Kidney (tissue), 14 donors: ENCODE data around the gene THBS3. TPM values are rescaled to one million over a fixed set of nuclear protein-coding genes. Genes with fewer than 3 reads are reported as not detected.

Experiments
- DNase-seq, 5 donors: peaks; one replicate each; pipeline ENCODE4 v3.0.0-alpha.2; 2013 to 2020
- FAIRE-seq: peaks from 2 replicates; lab custom pipeline; 2012; peaks lifted over from hg19 to GRCh38; lab: Jason Lieb, UNC
- H3K27ac ChIP-seq, 2 donors: one replicate each; pipeline ENCODE4 v1.7.0; 2013; ENCODE audit warnings: low read depth in 2 of 2, low read length in 2 of 2, inconsistent platforms in 1 of 2
- H3K27me3 ChIP-seq: one replicate; pipeline ENCODE4 v1.7.1; 2013; ENCODE audit warnings: low read length, inconsistent platforms; ENCODE audit not compliant: control insufficient read depth, insufficient read depth
- H3K36me3 ChIP-seq, 3 donors: one replicate each; pipeline versions ENCODE4 v1.7.0 to v1.7.1; 2013; ENCODE audit warnings: low read length in 3 of 3, control low read depth in 1 of 3, inconsistent platforms in 1 of 3; ENCODE audit not compliant: insufficient read depth in 3 of 3, control insufficient read depth in 2 of 3
- H3K4me1 ChIP-seq, 3 donors: one replicate each; pipeline versions ENCODE4 v1.7.0 to v1.7.1; 2013; ENCODE audit warnings: low read length in 3 of 3, inconsistent platforms in 1 of 3, low read depth in 1 of 3; ENCODE audit not compliant: control insufficient read depth in 2 of 3, insufficient read depth in 2 of 3
- H3K4me3 ChIP-seq, 3 donors: one replicate each; pipeline versions ENCODE4 v1.7.0 to v1.8.1; 2013; ENCODE audit warnings: low read length in 3 of 3, control low read depth in 1 of 3, inconsistent platforms in 1 of 3
- H3K9ac ChIP-seq, 3 donors: one replicate each; pipeline versions ENCODE4 v1.7.0 to v1.7.1; 2013; ENCODE audit warnings: low read length in 3 of 3, control low read depth in 1 of 3, inconsistent platforms in 1 of 3
- H3K9me3 ChIP-seq, 3 donors: one replicate each; pipeline versions ENCODE4 v1.7.0 to v1.7.1; 2013; ENCODE audit warnings: low read length in 3 of 3, control low read depth in 1 of 3, inconsistent platforms in 1 of 3; ENCODE audit not compliant: control insufficient read depth in 2 of 3, insufficient read depth in 1 of 3
- CTCF ChIP-seq: IDR thresholded peaks from 3 replicates; pipeline ENCODE4 v1.5.1; 2012; ENCODE audit warnings: mild to moderate bottlenecking, moderate library complexity, borderline replicate concordance; ENCODE audit not compliant: insufficient read depth; ENCODE audit errors: extremely low read depth
- intact Hi-C: fragments of 100-400 bp; cut with DNase I; formaldehyde crosslinking; loops from one replicate; pipeline ENCODE4 v1.11.1; 2022
- polyA plus RNA-seq: library from polyadenylated mRNA; stranded (reverse); fragments of 350-450 nt; fragmentation: Illumina TruSeq; extraction: RNeasy Lipid Tissue Mini Kit (QIAGEN cat#74804); gene quantifications from one replicate; pipeline ENCODE4 v1.2.3, GENCODE V29; 2014; ENCODE audit warnings: low read depth, low replicate concordance; ENCODE audit not compliant: insufficient read depth
- total RNA-seq: library from RNA; stranded (reverse); fragmentation: NEBNext Ultra II Directional; extraction: Animal tissue kit (Norgen Biotek cat#: 25700); gene quantifications from one replicate; pipeline ENCODE4 v1.2.1, GENCODE V29; 2021
- donor health status: control.
- donor health status: control.
- donor health status: control.
- donor health status: control.
- donor health status: control.
- donor health status: DM: yes; HTN: yes; CAD: no.
- donor health status: Normal renal cell carcinoma (clear cell type).

The THBS3 gene
- total and polyA plus RNA-seq, 2 donors from 2014 or later, result 21.4 to 33.0 TPM

GRCh38 chr1:155181371-155182051 lies 26.2 kb downstream of the THBS3 start:
- Histone ChIP-seq H3K36me3 (no peaks in the 10 kb centered on the region), H3K27me3 (no peaks in the 10 kb centered on the region), H3K9me3 (no peaks in the 10 kb centered on the region), H3K4me3 (no peak overlapping the region), H3K9ac (no peak overlapping the region), H3K27ac (no peak overlapping the region), H3K4me1 (peaks cover 0 to 25% (median 13%) of the 10 kb centered on the region in 3 donors)
- FAIRE-seq (no peak), DNase-seq (peak in 2 of 5 donors; percentile 32 to 33)
- no peak for TF ChIP-seq CTCF
- intact Hi-C loops, result no loop called here

- Histone ChIP-seq H3K4me1 (peaks cover 0 to 11% (median 7%) of the 10 kb centered on the region in 3 donors), H3K9ac (no peak overlapping the region), H3K4me3 (no peak overlapping the region), H3K36me3 (no peaks in the 10 kb centered on the region), H3K27ac (no peak overlapping the region), H3K9me3 (no peaks in the 10 kb centered on the region), H3K27me3 (no peaks in the 10 kb centered on the region)
- DNase-seq (peak in 2 of 5 donors; percentile 50 to 78), FAIRE-seq (no peak)
- no peak for TF ChIP-seq CTCF
- intact Hi-C loops, result loop anchor here (10.0 kb wide), 1 partner anchor 45 kb away; no protein-coding TSS in a partner anchor
Observed at GRCh38 chr1:155179112-155180031, 28.3 kb downstream of the THBS3 start.

GRCh38 chr1:155178441-155179111 lies 29.1 kb downstream of the THBS3 start:
- peak in 2 of 5 donors; percentile 57 to 79 for DNase-seq
- intact Hi-C loops, result loop anchor here (10.0 kb wide), 1 partner anchor 46 kb away; no protein-coding TSS in a partner anchor
- Histone ChIP-seq H3K9me3 (no peaks in the 10 kb centered on the region), H3K36me3 (no peaks in the 10 kb centered on the region), H3K9ac (no peak overlapping the region), H3K27me3 (no peaks in the 10 kb centered on the region), H3K27ac (no peak overlapping the region), H3K4me3 (no peak overlapping the region), H3K4me1 (peaks cover 0 to 11% (median 7%) of the 10 kb centered on the region in 3 donors)
- FAIRE-seq, result no peak
- TF ChIP-seq CTCF, result no peak
